ENCODE measurements around the gene SLC9A8.

- TF ChIP-seq CTCF (IDR thresholded peaks at IDR 0.05) = no peak
- no peak for TF ChIP-seq EZH2 (IDR thresholded peaks at IDR 0.05; ENCODE audit: borderline replicate concordance, insufficient read depth, low read depth, low read length, poor library complexity, severe bottlenecking)
Measured at GRCh38 chr20:49808753-49809152, 3.9 kb upstream of the SLC9A8 start.

Data from B cell (primary cell).